HEK293T (cell line): ENCODE results near the gene TLE1.

ENCODE experiments used
- CTBP1 ChIP-seq: fragments of 450-650 bp; IDR thresholded peaks from 2 replicates; pipeline ENCODE4 v1.6.1; 2016; ENCODE audit warnings: borderline replicate concordance
- FOXA1 ChIP-seq: fragments of 450-650 bp; IDR thresholded peaks from 2 replicates; pipeline ENCODE4 v1.6.1; 2016; ENCODE audit warnings: mild to moderate bottlenecking
- FOXK2 ChIP-seq: fragments of 450-650 bp; IDR thresholded peaks from 2 replicates; pipeline ENCODE4 v1.6.1; 2016; ENCODE audit warnings: mild to moderate bottlenecking
- SUZ12 ChIP-seq: fragments of 450-650 bp; IDR thresholded peaks from 2 replicates; pipeline ENCODE4 v1.6.1; 2016; ENCODE audit warnings: mild to moderate bottlenecking

DNA sequence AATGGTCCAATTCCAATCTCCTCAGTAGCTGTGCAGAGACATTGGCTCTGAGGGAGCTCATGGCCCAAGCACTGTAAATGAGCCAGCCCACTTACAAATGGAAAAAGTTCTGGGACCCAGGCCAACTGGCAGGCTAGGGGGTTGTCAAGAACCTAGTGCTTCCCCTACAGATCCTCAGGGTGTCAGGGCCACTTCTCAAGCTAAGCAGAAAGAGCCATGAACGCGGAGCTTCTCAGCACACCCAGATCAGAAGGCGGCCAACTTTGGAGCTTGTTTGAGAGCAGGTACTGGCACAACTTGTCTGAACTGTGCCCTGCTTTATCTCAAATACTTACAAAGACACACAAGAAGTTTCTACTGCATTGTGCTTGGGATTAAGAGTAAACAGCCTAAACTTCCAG lies 17.5 kb downstream of the TLE1 start:
- TF ChIP-seq CTBP1 (no peak), FOXK2 (no peak), SUZ12 (no peak), FOXA1 (no peak)
